CD4-positive, alpha-beta T cell treated with Interleukin-6 for 4 hours (primary cell): ENCODE data around the gene JAML.
A peak's percentile ranks its signal among the peaks of the same experiment; 100 is the strongest.
"Not testable (repeated sequence)": the region's sequence is repeated elsewhere in the genome, so short reads cannot be mapped to it uniquely, and the experiment has no call there.

Experiments
- DNase-seq: peaks from one replicate; pipeline ENCODE4 v3.0.0-alpha.2; 2020; ENCODE audit warnings: mixed read lengths

Gene JAML

DNA sequence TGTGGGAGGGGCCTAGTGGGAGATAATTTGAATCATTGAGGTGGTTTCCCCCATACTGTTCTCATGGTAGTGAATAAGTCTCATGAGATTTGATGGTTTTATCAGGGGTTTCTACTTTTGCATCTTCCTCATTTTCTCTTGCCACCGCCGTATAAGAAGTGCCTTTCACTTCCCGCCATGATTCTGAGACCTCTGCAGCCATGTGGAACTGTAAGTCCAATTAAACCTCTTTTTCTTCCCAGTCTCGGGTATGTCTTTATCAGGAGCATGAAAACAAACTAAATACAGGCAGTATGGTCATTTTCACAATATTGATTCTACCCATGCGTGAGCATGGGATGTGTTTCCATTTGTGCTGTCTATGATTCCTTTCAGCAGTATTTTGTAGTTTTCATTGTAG is 32.0 kb downstream of the JAML start:
- not testable (repeated sequence) for DNase-seq

DNA sequence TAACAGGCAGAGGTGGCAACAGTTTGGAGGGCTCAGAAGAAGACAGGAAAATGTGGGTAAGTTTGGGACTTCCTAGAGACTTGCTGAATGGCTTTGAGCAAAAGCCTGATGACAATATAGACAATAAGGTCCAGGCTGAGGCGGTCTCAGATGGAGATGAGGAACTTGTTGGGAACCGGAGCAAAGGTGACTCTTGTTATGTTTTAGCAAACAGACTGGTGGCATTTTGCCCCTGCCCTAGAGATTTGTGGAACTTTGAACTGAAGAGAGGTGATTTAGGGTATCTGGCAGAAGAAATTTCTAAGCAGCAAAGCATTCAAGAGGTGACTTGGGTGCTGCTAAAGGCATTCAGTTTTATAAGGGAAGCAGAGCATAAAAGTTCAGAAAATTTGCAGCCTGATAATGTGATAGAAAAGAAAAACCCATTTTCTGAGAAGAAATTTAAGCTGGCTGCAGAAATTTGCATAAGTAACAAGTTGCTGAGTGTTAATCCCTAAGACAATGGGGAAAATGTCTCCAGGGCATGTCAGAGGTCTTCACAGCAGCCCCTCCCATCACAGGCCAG is 33.8 kb downstream of the JAML start:
- DNase-seq, result not testable (repeated sequence)

DNA sequence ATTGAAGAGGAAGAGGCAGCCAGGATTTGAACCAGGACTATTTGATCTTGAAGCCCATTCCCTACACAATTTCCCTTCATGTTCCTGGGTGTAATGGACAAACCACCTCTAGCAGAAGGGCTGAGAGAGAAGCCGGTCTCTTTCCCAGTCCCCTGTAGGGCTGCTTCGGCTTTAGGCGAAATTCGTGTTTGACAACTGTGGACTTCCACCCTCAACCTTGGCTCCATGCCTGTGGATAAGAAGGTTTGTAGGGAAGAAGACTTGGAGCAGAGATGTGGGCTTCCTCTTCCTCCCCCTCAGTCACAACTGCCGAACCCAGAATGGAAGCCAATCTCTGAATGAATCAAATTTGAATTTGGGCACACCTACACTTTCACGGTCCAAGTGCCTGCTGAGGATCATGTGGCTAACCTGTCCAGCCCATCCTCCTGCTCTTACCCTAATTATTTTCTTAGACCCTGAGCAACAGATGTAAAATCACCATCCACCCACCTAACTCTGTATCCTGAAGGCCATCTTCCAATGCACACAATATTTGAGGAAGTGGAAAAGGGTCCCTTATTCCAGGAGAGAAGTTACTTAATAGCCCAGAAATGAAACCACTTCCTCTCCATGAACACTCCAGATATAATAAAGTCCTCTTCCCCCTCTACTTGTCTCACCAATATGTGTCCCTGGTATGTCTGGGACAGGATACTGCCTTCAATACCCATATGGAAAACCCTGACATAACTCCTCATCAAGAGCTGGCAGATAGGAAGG is 38.3 kb downstream of the JAML start:
- no peak for DNase-seq

DNA sequence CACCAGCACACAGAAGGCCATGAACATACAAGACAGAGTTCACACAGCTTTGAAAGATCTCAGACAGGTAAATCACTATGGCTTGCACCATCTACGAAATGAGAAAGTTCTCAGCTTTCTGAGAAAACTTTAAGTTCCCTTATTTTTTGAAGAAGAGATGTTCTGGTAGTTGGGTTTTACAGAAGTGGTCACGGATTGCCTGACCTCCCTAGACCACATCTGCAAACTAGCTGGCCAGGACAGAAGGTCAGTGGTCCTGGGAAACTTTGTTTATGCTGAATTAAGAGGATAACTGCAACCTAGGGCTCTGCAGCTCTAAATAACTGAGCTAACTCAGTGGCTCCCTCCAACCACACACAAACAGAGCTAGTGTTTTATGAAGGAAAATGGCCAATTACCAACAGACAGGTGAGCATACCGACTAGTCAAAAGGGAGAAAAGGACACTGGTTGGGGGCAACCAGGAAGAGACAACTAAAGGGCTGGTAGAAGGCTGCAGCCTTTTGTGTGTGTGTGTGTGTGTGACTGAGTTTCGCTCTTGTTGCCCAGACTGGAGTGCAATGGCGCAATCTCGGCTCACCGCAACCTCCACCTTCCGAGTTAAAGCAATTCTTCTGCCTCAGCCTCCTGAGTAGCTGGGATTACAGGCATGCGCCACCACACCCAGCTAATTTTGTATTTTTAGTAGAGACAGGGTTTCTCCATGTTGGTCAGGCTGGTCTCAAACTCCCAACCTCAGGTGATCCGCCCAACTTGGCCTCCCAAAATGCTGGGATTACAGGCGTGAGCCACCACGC is 39.8 kb downstream of the JAML start:
- DNase-seq, result no peak

DNA sequence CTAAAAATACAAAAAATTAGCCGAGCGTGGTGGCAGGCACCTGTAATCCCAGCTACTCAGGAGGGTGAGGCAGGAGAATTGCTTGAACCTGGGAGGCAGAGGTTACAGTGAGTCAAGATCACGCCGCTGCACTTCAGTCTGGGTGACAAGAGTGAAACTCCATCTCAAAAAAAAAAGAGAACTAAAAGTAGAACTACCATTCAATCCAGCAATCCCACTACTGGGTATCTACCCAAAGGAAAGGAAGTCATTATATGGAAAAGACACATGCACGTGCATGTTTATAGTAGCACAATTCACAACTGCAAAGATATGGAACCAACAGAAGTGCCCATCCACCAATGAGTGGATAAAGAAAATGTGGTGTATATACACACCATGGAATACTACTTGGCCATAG is 41.1 kb downstream of the JAML start:
- DNase-seq, result not testable (repeated sequence)

DNA sequence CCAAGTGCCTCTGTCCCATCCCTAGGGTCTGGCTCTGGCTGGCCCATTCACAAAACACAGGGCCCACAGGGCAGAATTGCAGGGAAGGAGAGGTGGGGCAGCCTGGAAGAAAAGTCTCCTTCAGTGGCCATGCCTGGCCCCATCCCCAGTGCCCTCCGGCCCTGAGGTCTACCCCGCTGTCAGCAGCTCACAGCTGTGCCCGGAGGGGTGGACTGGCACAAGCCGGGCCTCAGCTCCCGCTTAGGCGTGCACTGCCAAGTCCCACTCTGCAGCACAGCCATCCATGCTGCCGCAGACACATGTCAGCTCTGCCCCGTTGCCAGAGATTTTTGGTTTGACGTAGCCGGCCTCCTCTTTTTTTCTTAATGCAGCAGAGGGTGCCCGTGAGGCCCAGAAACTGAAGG is 44.5 kb downstream of the JAML start:
- no peak for DNase-seq

DNA sequence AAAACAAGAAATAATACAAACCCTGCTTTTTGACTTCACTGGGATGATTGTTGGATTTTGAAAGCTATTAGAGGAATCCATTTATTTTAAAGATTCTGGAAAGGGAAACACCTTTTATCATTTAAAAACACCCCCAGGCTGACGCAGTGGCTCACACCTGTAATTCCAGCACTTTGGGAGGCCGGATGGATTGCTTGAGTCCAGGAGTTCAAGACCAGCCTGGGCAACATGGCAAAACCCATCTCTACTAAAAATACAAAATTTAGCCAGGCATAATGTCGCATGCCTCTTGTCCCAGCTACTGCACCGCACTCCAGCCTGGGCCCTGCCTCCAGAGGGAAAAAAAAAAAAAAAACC is 48.1 kb downstream of the JAML start:
- no peak for DNase-seq

DNA sequence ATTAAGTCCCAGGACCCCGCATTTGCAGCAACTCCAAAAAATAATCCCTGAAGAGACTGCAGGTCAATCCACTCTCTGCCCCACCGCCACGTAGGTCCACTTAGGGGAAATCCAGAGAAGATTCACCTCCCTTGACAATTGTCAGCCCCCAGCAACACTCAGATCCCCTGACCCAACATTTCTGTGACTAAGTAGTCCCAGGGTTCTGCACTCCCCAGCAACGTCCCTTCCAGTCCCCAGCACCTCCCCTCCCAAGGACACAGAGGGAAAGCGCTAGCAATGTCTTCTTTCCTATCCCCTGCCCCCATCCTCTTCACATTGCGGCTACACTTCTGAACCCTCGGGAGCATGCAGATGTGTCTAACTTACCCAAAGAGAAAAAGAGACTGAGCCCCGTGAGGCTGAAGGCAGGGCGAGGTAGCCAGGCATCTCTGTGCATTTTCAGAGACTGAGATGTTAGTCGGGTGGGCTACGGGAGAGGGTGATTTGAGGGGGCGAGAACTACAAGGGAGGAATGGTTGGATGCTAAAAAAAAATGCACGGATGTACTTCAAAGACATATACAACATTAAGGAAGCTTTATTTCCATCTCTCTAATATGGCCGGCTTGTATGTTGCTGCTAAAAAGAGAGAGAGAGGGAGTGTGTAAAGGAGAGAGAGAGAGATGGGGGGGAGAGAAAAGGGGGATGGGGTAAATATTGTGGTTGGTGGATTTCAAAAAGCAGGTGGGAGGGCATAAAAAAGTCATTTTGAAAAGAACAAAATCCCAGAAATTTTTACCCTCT is 48.6 kb downstream of the JAML start, which contains the start of gene SCN2B:
SCN2B (minus strand) TSS at position 647 of the 785 bp plus-strand sequence; CDS start at position 439, 208 bp downstream.
- DNase-seq, result no peak

DNA sequence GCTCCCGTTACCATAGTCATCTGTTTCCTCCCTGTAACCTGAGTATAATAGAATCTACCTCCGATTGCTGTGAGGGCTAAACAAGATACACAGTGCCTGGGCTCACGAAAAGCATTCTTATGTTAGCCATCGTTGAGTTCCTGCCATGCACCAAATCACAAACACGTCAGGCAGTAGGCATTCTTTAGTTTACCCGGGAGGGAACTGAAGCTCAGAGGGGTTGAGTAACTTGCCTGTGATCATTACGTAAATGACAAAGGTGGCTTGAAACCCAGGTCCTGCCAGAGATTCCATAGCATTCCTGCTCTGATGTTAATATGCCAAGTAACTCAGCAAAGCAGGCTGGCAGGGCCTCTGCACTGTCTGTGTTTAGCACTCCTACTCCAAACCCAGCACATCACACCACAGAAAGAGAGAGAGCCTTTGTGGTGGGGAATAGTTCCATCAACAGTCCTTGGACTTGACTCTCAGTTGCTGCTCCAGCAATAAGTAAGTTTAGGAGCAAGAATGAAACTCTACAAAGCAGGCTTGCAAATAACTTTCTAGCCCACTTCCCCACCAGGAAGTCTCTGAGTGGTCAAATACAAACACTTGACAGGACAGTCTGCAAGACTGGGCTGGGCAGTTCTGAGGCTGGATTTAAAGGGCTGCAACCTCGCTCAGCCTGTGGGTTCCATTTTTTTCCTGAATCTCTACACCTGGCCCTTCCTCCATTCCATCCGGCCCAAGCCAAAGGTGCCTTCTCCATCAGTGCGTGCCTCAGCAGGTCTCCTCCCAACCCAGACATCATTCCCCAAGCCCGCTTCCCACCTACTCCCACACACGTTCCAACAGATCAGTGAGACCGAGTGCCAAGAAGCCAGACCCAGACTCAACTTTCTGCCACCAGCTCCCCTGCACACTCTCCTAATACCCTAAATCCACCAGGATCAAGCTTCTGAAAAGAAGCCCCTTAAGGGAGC is 49.5 kb downstream of the JAML start:
- no peak for DNase-seq

DNA sequence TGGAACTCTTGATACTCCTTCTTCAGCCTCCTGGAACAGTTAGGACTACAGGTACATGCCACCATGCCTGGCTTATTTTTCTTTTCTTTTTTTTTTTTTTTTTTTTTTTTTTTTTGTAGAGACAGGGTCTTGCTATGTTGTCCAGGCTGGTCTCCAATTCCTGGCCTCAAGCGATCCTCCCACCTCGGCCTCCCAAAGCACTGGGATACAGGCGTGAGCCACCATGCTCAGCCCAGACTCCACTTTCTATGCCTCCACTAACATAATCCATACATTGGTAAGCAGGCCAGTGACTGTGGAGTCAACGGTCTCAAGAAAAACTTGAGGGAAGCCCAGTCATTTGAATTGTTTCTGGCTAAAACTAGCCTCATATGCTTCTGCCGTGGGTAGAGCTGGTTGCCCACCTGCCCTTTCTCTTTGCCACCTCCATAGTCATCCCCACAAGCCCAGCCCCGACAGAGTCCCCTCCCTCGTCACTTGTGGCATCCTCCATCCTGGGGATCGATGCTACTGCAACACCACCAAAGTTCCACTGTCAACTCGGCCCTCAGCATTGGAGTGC is 50.7 kb downstream of the JAML start:
- no peak for DNase-seq

DNA sequence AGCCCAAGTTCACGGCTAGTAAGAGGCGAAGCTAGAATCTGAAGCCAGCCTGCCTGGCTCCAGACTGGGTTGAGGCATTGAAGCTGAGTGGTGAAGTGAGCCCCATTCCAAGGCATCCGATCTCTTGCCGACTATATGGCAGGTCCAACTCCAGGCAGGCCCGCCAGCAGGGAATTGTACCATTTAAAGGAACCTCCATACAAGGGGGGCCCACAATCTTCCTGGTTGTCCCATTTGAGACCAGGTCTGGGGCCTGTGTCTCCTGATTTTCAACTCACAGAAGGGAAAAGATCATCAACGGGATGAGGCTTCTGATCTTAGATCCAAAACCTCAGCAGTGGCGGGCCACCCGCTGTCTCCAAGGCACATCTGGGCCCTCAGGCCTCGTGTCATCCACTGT is 52.5 kb downstream of the JAML start:
- no peak for DNase-seq

DNA sequence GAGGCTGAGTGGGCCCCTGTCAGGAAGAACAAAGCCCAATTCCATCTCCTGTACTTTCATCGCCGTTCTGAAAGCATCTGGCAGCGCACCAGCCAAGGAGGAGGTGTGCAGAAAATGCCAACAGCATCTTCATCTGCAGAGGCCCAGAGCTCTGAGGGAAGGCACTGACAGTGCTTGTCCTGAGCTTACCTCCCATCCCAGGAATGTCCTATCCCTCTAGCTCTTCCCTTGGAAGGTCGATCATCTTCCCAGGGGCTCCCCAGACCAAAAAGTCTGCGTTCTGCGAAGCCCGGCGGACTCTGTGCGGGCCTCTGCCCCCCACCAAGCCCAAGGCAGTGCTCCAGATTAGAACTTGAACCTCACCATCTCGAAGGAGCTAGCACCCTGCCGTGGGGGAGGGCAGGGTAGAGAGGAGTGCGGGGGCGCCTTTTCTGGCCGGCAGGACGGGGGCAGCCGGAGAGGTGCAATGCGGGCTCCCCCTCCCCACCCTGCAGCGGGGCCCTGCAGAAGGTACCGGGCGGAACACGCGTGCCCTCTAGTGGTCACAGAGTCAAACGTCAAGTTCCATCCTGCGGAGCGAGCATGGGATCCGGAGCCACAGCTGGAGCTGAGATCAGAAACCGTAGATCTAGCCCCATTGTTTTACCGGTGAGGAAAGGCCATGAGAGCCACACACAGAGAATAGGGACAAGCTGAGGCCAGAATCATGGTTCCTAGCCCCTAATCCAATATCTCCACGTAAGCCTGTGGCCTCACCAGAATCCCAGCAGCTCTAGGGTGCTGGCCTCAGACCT is 53.3 kb downstream of the JAML start:
- DNase-seq, result peak; percentile 82

DNA sequence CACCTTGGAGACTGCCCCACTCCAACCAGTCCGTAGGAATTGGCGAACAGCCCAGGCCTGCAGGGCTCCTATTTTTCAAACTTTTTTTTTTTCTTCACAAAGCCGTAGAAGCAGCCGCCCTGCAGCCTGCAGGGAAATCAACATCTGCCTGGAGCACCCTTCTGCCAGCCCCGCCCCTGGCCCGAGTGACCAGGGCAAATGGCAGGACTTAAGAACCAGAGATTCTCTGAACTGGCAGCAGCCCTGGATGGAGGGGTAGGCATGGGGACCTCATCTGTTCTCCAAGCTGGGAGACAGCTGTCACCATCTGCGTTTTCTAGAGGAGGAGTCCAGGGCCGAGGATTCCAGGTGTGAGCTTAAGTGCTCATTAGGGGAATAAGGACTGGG is 53.9 kb downstream of the JAML start:
- DNase-seq, result no peak

DNA sequence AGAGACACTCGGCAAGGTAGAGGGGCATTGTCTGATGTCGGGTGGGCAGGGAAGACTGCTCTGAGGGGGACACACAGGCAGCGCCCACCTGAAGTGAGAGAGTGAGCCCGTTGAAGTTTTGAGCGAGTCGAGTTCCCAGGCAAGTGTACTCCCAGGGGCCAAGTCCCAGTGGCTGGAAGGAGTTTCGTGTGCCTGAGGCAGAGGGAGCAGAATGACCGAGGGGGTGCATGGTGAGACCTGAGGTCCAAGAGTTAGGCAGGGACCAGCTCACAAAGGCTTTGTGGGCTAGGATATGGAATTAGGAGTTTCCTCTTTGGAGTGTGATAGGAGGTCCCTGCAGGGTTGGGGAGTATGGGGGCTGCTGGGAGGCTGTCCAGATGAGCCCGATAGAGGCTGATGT is 54.6 kb downstream of the JAML start:
- no peak for DNase-seq

DNA sequence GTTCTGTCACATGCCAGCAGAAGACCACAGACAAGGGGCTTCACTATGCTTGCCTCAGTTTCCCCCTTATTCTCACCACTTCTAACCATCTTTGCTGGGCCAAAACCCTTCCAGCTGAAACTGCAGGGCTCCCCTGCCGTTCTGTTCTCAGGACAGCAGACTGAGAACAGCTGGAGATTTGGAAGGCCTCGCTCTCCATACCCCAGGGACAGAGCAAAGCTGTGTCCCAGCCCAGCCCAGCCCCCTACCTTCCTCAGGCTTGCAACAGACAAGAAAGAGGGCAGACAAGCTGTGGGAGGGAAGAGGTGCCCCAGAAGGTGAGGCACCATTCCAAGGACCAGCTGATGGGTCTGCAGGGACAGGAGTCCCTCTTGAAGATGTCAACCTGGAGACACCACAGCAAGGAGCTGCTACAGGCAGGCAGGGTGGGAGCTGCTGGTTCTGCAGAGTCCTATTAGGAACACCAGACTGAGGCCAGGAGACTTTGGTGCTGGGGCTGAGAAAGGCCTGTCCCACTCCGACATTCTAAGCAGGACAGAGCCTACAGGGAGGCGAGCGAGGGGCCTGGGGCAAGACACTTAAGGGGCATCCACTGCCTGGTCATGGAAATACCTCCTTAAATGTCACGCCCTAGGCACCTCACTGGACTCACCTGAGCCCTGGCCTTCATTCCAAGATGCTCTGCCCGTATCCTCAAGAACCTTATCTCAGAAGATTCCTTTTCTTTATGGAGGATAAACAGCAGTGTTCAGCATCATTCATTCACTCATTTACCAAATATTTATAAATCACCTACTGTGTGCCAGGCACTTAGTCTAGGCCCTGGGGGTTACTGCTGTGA is 55.3 kb downstream of the JAML start:
- DNase-seq, result no peak

DNA sequence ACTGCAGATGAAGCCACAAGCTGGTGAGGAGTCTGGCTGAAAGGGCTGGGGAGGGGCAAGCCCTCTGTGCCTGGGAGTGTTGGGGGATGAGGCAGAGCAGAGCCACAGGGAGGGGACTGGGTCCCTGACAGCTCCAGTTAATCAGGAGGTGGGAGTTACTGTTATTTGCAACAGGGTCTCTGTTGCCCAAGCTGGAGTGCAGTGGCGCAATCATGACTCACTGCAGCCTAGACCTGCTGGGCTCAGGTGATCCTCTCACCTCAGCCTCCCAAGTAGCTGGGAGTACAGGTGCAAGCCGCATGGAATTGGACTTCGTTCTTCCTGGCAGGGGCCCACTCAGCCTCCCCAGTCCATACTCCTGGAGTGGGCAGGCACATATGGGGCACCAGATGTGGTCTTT is 56.1 kb downstream of the JAML start:
- DNase-seq, result no peak

DNA sequence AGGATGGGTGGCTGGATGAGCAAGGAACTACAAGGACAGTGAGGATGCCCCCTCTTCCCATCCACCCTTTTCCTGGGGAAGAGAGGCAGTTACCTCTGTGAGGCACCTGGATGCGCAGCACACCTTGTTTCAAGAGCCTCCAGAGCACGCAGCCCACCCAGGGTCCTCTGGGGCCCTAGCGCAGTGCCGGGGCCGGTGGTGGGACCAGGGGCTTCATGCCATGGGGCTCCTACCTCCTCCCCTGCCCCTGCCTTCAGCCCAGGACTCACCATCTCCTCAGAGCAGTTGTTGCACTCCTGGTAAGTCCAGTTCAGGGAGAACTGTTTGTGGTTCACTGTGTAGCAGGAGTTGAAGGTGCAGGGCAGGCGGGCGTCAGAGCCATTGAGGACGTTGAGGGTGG is 56.5 kb downstream of the JAML start:
- no peak for DNase-seq

DNA sequence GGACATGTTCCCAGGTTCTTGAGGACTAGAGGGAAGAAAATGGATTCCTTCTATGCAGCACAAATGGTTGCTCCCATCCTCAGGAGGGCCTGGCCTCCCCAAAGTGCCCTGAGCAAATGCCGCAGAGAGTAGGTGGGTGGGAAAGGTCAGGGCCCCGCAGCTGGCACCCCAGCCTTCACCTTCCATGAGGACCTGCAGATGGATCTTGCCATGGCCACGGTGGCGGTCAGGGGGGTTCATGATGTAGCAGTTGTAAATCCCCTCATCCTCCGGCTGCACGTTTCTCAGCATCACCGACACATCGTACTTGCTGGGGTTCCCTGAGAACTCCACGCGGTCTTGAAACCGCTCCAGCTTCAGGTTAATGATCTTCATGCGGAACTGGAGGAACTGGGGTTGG is 56.9 kb downstream of the JAML start:
- no peak for DNase-seq

DNA sequence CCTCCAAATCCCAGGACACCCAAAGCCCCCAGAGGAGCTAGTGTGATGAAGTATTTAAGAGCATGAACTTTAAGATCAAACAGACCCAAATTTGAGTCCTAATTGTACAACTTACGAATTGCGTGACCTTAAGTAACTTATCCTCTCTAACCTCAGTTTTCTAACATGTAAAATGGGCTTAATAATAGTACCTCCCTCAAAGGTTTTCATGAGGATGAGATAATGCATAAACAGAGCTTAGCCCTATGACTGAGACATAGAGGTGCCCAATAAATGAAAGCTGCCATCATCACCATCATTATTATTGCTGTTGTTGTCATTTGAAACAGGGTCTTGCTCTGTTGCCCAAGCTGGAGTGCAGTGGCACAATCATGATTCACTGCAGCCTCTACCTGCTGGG is 57.6 kb downstream of the JAML start:
- no peak for DNase-seq

DNA sequence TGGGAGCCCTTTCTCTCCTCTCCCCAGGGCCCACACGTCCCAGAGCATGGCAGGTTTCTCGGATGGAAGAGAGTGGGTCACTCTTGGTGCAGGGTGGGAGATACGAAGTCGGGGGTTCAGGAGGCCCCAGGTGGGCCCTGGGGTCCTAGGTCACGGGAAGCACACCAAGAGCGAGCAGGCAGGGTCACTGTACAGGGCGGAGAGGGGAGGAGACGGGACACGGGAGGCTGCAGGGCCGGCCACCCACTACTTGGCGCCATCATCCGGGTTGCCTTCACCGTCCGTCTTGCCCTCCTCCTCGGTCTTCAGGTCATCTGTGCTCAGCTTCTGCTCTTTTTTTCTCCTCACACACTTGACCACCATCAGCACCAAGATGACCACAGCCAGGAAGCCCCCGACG is 58.2 kb downstream of the JAML start:
- DNase-seq, result no peak
